ENCODE data around the gene XRCC2.

XRCC2 gene

DNA sequence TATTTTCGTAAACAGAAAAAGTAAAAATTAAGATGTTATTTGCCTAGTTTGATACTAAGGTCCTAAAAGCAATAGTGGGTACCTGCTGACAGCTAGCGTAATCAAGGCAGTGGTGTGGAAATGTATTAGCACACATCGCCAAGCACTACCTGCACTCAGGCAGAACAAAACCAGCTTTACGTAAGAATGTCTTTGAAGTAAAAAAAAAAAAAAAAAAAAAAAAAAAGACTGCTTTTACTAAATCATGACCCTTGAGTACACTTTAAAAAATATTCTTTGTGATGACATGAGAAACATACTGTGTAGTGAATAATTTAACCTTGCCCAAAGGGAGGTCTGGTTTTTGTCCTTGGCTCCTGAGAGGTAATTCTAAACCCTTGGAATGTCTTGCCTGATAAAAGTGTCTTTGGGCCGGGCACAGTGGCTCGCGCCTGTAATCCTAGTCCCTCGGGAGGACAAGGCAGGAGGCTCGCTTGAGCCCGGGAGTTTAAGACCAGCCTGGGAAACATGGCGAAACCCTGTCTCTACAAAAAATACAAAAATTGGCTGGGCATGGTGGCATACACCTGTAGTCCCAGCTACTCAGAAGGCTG, 12.7 kb downstream of the XRCC2 start:
- H3K4me3 ChIP-seq (ENCODE audit: low read depth, low read length) = no peak overlapping the region
- DNase-seq (ENCODE audit: low read depth) = no peak
- TF ChIP-seq, protein P1, sequence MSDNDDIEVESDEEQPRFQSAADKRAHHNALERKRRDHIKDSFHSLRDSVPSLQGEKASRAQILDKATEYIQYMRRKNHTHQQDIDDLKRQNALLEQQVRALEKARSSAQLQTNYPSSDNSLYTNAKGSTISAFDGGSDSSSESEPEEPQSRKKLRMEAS (IDR thresholded peaks at IDR 0.05; ENCODE audit: low read depth, low read length) = no peak
- TF ChIP-seq, protein P2, sequence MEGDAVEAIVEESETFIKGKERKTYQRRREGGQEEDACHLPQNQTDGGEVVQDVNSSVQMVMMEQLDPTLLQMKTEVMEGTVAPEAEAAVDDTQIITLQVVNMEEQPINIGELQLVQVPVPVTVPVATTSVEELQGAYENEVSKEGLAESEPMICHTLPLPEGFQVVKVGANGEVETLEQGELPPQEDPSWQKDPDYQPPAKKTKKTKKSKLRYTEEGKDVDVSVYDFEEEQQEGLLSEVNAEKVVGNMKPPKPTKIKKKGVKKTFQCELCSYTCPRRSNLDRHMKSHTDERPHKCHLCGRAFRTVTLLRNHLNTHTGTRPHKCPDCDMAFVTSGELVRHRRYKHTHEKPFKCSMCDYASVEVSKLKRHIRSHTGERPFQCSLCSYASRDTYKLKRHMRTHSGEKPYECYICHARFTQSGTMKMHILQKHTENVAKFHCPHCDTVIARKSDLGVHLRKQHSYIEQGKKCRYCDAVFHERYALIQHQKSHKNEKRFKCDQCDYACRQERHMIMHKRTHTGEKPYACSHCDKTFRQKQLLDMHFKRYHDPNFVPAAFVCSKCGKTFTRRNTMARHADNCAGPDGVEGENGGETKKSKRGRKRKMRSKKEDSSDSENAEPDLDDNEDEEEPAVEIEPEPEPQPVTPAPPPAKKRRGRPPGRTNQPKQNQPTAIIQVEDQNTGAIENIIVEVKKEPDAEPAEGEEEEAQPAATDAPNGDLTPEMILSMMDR (IDR thresholded peaks at IDR 0.05; ENCODE audit: low read depth, low read length) = no peak
- TF ChIP-seq POLR2A (IDR thresholded peaks at IDR 0.05; ENCODE audit: extremely low read depth, insufficient read length) (no peak), MYC (IDR thresholded peaks at IDR 0.05; ENCODE audit: low read depth, low read length) (no peak)

DNA sequence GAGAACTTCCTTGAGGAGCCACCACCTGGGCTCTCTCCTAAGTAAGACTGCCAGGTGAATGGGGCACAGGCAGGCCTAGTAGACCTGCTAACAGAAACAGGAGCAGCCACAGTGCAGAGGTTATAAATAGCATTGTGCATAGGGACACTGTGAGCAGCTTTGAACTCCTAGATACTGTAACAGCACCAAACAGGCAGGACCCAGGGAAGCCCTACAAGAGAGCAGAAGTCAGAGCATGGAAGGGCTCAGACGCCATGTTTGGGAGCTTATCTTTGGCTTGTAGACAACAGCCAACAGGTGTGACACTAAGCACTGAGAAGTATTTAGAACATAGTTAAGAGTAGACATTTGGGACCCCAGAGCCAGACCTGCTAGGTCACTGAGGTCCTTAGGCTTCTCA, 14.5 kb downstream of the XRCC2 start:
- no peak for DNase-seq (ENCODE audit: low read depth)
- TF ChIP-seq POLR2A (IDR thresholded peaks at IDR 0.05; ENCODE audit: extremely low read depth, insufficient read length) (no peak), MYC (IDR thresholded peaks at IDR 0.05; ENCODE audit: low read depth, low read length) (no peak)
- TF ChIP-seq, protein P1 (IDR thresholded peaks at IDR 0.05; ENCODE audit: low read depth, low read length) = no peak
- TF ChIP-seq, protein P2 (IDR thresholded peaks at IDR 0.05; ENCODE audit: low read depth, low read length) = no peak
- no peak overlapping the region for H3K4me3 ChIP-seq (ENCODE audit: low read depth, low read length)

DNA sequence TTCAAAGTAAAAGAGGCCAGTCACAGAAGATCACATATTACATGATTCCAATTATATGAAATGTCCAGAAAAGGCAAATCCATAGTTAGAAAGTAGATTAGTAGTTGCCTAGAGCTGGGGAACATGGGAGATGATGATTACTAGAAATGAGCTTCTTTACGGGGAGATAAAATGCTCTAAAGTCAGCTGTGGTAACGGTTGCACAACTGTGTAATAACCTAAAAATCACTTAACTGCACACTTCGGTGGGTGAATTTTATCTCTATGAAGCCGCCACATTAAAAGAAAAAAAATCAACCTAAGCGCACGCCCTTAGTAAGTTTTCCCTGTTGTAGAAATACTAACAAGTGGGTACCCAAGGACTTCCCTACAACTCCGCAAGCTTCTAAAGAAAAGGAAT, 15.9 kb downstream of the XRCC2 start:
- TF ChIP-seq MYC (IDR thresholded peaks at IDR 0.05; ENCODE audit: low read depth, low read length) (no peak), POLR2A (IDR thresholded peaks at IDR 0.05; ENCODE audit: extremely low read depth, insufficient read length) (no peak)
- TF ChIP-seq, protein P2 (IDR thresholded peaks at IDR 0.05; ENCODE audit: low read depth, low read length) = no peak
- TF ChIP-seq, protein P1 (IDR thresholded peaks at IDR 0.05; ENCODE audit: low read depth, low read length) = no peak
- no peak for DNase-seq (ENCODE audit: low read depth)
- H3K4me3 ChIP-seq (ENCODE audit: low read depth, low read length) = no peak overlapping the region

DNA sequence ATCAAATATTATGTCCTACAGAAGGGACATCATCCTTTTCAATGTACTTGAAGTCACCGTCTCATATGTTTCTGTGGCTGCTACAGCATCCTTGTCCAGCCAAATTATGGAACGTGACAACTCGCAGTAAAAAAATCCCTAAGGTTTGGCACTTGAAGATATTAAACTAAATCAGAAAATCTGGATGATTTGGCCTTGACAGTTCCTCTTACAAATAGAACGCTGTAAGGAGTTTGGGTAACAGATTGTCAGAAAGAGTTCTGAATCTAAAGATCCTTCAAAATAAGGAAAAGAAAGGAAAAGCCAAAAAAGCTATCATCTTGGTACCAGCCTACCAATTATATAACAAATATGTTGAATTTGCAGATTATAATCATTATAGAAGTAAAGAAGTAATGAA, 21.0 kb downstream of the XRCC2 start:
- TF ChIP-seq, protein P2 (IDR thresholded peaks at IDR 0.05; ENCODE audit: low read depth, low read length) = no peak
- TF ChIP-seq MYC (IDR thresholded peaks at IDR 0.05; ENCODE audit: low read depth, low read length) (no peak), POLR2A (IDR thresholded peaks at IDR 0.05; ENCODE audit: extremely low read depth, insufficient read length) (no peak)
- TF ChIP-seq, protein P1 (IDR thresholded peaks at IDR 0.05; ENCODE audit: low read depth, low read length) = no peak
- H3K4me3 ChIP-seq (ENCODE audit: low read depth, low read length) = no peak overlapping the region
- no peak for DNase-seq (ENCODE audit: low read depth)

DNA sequence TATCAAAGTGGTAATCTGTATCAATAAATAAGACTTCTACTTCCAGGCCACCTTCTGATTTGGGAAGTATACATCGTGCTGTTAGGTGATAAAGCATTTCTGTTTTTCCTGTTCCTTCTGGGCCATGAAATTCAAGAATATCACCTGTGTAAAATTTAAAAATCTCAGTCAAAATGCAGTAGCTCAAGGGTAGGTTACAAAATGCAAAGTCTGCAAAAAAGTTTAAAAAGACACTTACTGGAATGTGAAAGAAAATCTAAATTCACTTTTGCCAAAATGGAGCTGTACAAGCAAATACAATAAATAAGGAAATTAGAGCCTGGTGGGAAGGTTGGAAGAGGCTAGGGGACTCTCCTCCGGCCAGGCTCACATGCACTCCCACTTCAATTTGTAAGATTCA, 26.7 kb downstream of the XRCC2 start:
- TF ChIP-seq POLR2A (IDR thresholded peaks at IDR 0.05; ENCODE audit: extremely low read depth, insufficient read length) (no peak), MYC (IDR thresholded peaks at IDR 0.05; ENCODE audit: low read depth, low read length) (no peak)
- TF ChIP-seq, protein P1 (IDR thresholded peaks at IDR 0.05; ENCODE audit: low read depth, low read length) = no peak
- TF ChIP-seq, protein P2 (IDR thresholded peaks at IDR 0.05; ENCODE audit: low read depth, low read length) = no peak
- H3K4me3 ChIP-seq (ENCODE audit: low read depth, low read length) = no peak overlapping the region
- no peak for DNase-seq (ENCODE audit: low read depth)

Data from NB4 (cell line).